H1 (cell line): ENCODE results near the gene WDR5. TPM values are rescaled to one million over a fixed set of nuclear protein-coding genes. Genes with fewer than 3 reads are reported as not detected.

ENCODE experiments used
- CTCF ChIA-PET: fragments of 300-600 bp; sonication (Branson Sonifier 250); formaldehyde crosslinking; loops from one replicate; lab custom pipeline; 2021; ENCODE audit not compliant: partially characterized antibody; lab: Charles Lee
- POLR2A ChIA-PET: fragments of 300-600 bp; sonication (Branson Sonifier 250); formaldehyde crosslinking; loops from one replicate; lab custom pipeline; 2021; ENCODE audit warnings: inconsistent platforms; ENCODE audit not compliant: partially characterized antibody; lab: Charles Lee
- DNase-seq, 2 experiments: peaks; one replicate each; pipeline versions ENCODE4 v3.0.0 to v3.0.0-alpha.2; 2010 to 2022; ENCODE audit warnings: low spot score in 2 of 2, low read depth in 1 of 2, mixed read lengths in 1 of 2
- FAIRE-seq: peaks from 2 replicates; lab custom pipeline; 2011; peaks lifted over from hg19 to GRCh38; lab: Jason Lieb, UNC
- H2AFZ ChIP-seq: 2 replicates; pipeline ENCODE4 v1.8.1; 2012; ENCODE audit warnings: low read length, inconsistent platforms
- H2AK5ac ChIP-seq: 2 replicates; pipeline ENCODE4 v1.6.1; 2013; ENCODE audit warnings: low read depth, low read length
- H2BK120ac ChIP-seq: replicated peaks from 2 replicates; pipeline ENCODE3; 2013; ENCODE audit warnings: low read depth, low read length, inconsistent platforms
- H2BK12ac ChIP-seq: 2 replicates; pipeline ENCODE4 v1.6.1; 2013; ENCODE audit warnings: low read depth, low read length
- H2BK15ac ChIP-seq: 2 replicates; pipeline ENCODE4 v1.6.1; 2013; ENCODE audit warnings: low read length
- H2BK20ac ChIP-seq: 2 replicates; pipeline ENCODE4 v1.6.1; 2013; ENCODE audit warnings: low read length
- H2BK5ac ChIP-seq: 2 replicates; pipeline ENCODE4 v1.6.1; 2013; ENCODE audit warnings: low read depth, low read length
- H3K14ac ChIP-seq: 2 replicates; pipeline ENCODE4 v1.6.1; 2013; ENCODE audit warnings: inconsistent platforms; ENCODE audit not compliant: insufficient read length
- H3K18ac ChIP-seq: 2 replicates; pipeline ENCODE4 v1.6.1; 2013; ENCODE audit warnings: low read length; ENCODE audit errors: extremely low read depth
- H3K23ac ChIP-seq: 2 replicates; pipeline ENCODE4 v1.6.1; 2013; ENCODE audit warnings: inconsistent platforms; ENCODE audit not compliant: insufficient read length
- H3K23me2 ChIP-seq: 2 replicates; pipeline ENCODE4 v1.6.1; 2013; ENCODE audit warnings: low read depth, low read length
- H3K27ac ChIP-seq: 2 replicates; pipeline ENCODE4 v1.6.1; 2011; ENCODE audit warnings: low read depth, low read length, inconsistent platforms
- H3K27me3 ChIP-seq, 4 experiments: replicated peaks in 1 of 4; 1 replicate in 1 of 4; 2 replicates in 3 of 4; pipeline versions ENCODE4 v1.6.1 to v1.8.1; 2011 to 2013; ENCODE audit warnings: low read length in 3 of 4, mild to moderate bottlenecking in 3 of 4, inconsistent platforms in 2 of 4, mixed read lengths in 2 of 4, moderate library complexity in 1 of 4; ENCODE audit not compliant: control insufficient read depth in 3 of 4, insufficient read depth in 3 of 4; ENCODE audit errors: extremely low read depth in 1 of 4
- H3K36me3 ChIP-seq, 4 experiments: 2 replicates each; pipeline versions ENCODE4 v1.6.1 to v1.8.1; 2011 to 2013; ENCODE audit warnings: mild to moderate bottlenecking in 4 of 4, low read length in 3 of 4, moderate library complexity in 2 of 4, control low read depth in 1 of 4, inconsistent platforms in 1 of 4; ENCODE audit not compliant: insufficient read depth in 4 of 4, control insufficient read depth in 2 of 4
- H3K4ac ChIP-seq: replicated peaks from 2 replicates; pipeline ENCODE3; 2013; ENCODE audit warnings: low read length, low read depth, mixed read lengths, inconsistent platforms; ENCODE audit not compliant: insufficient read length
- H3K4me1 ChIP-seq, 4 experiments: replicated peaks in 1 of 4; 1 replicate in 1 of 4; 2 replicates in 3 of 4; pipeline versions ENCODE4 v1.6.1 to v1.8.1; 2011 to 2013; ENCODE audit warnings: low read length in 3 of 4, inconsistent platforms in 2 of 4, mixed read lengths in 1 of 4; ENCODE audit not compliant: insufficient read depth in 4 of 4, control insufficient read depth in 3 of 4
- H3K4me2 ChIP-seq, 2 experiments: 2 replicates each; pipeline versions ENCODE4 v1.6.1 to v1.8.1; 2011 to 2013; ENCODE audit warnings: low read depth in 2 of 2, low read length in 2 of 2, control low read depth in 1 of 2, inconsistent platforms in 1 of 2, mild to moderate bottlenecking in 1 of 2; ENCODE audit not compliant: insufficient read depth in 1 of 2
- H3K4me3 ChIP-seq, 4 experiments: fragments of 200-600, 300-600 bp in 1 of 4; sonication (generic), shearing (Covaris generic), sonication (Bioruptor Twin) in 1 of 4; 2 replicates each; pipeline versions ENCODE4 v1.5.1 to v1.8.1; 2011 to 2016; ENCODE audit warnings: low read length in 4 of 4, low read depth in 3 of 4, control low read depth in 2 of 4, inconsistent platforms in 2 of 4, mild to moderate bottlenecking in 2 of 4, mixed read lengths in 1 of 4, moderate library complexity in 1 of 4; ENCODE audit not compliant: insufficient read depth in 2 of 4; ENCODE audit errors: extremely low read depth in 1 of 4
- H3K56ac ChIP-seq: replicated peaks from 2 replicates; pipeline ENCODE3; 2013; ENCODE audit warnings: low read depth, mild to moderate bottlenecking, mixed read lengths, low read length, inconsistent platforms; ENCODE audit not compliant: insufficient read length
- H3K79me1 ChIP-seq: 2 replicates; pipeline ENCODE4 v1.6.1; 2013; ENCODE audit warnings: low read depth, low read length, control low read depth
- H3K79me2 ChIP-seq, 2 experiments: 2 replicates each; pipeline versions ENCODE4 v1.6.1 to v1.8.1; 2012 to 2013; ENCODE audit warnings: low read length in 2 of 2, mild to moderate bottlenecking in 2 of 2, inconsistent platforms in 1 of 2; ENCODE audit not compliant: insufficient read depth in 2 of 2, control insufficient read depth in 1 of 2
- H3K9ac ChIP-seq, 4 experiments: replicated peaks in 1 of 4; 1 replicate in 1 of 4; 2 replicates in 3 of 4; pipeline versions ENCODE4 v1.6.1 to v1.8.1; 2011 to 2013; ENCODE audit warnings: low read depth in 3 of 4, low read length in 3 of 4, control low read depth in 2 of 4, mild to moderate bottlenecking in 2 of 4, moderate library complexity in 2 of 4, inconsistent platforms in 1 of 4; ENCODE audit errors: extremely low read depth in 1 of 4
- H3K9me3 ChIP-seq, 2 experiments: 2 replicates each; pipeline versions ENCODE4 v1.6.1 to v1.8.1; 2012 to 2013; ENCODE audit warnings: mild to moderate bottlenecking in 2 of 2, moderate library complexity in 2 of 2, control low read depth in 1 of 2, inconsistent platforms in 1 of 2, low read depth in 1 of 2, low read length in 1 of 2, mixed read lengths in 1 of 2; ENCODE audit not compliant: insufficient read depth in 2 of 2
- H4K20me1 ChIP-seq, 2 experiments: replicated peaks in 1 of 2; 2 replicates each; pipeline versions ENCODE3 to v1.8.1; 2011 to 2013; ENCODE audit warnings: inconsistent platforms in 2 of 2, low read length in 2 of 2, mild to moderate bottlenecking in 1 of 2; ENCODE audit not compliant: insufficient read depth in 2 of 2, control insufficient read depth in 1 of 2
- H4K5ac ChIP-seq: 2 replicates; pipeline ENCODE4 v1.6.1; 2013; ENCODE audit warnings: low read length, low read depth, mixed read lengths, inconsistent platforms; ENCODE audit not compliant: insufficient read length
- H4K8ac ChIP-seq: 2 replicates; pipeline ENCODE4 v1.8.0; 2013; ENCODE audit warnings: mild to moderate bottlenecking, moderate library complexity, low read length, inconsistent platforms; ENCODE audit not compliant: insufficient read depth; ENCODE audit errors: extremely low read depth
- H4K91ac ChIP-seq: replicated peaks from 2 replicates; pipeline ENCODE3; 2013; ENCODE audit warnings: low read length, mixed read lengths, inconsistent platforms; ENCODE audit not compliant: insufficient read length
- ASH2L ChIP-seq: fragments of 200-600, 300-600 bp; sonication (generic); IDR thresholded peaks from one replicate; pipeline ENCODE4 v1.7.1; 2017; ENCODE audit warnings: low read length
- BRCA1 ChIP-seq: IDR thresholded peaks from 2 replicates; pipeline ENCODE4 v1.6.1; 2012; ENCODE audit warnings: low read depth, low read length, improper control_type of control experiment
- EP300 ChIP-seq, 2 experiments: IDR thresholded peaks; 1 replicate in 1 of 2; 2 replicates in 1 of 2; pipeline ENCODE4 v1.6.1; 2011 to 2012; ENCODE audit warnings: low read depth in 2 of 2, low read length in 2 of 2, mild to moderate bottlenecking in 2 of 2, borderline replicate concordance in 1 of 2, inconsistent platforms in 1 of 2, moderate library complexity in 1 of 2
- KDM4A ChIP-seq: IDR thresholded peaks from one replicate; pipeline ENCODE4 v1.7.1; 2012; ENCODE audit warnings: low read depth, mild to moderate bottlenecking, moderate library complexity, low read length, inconsistent platforms; ENCODE audit not compliant: severe bottlenecking
- MAFK ChIP-seq: IDR thresholded peaks from 2 replicates; pipeline ENCODE4 v1.6.1; 2012; ENCODE audit warnings: low read depth, mild to moderate bottlenecking, improper control_type of control experiment, low read length
- RFX5 ChIP-seq: IDR thresholded peaks from 2 replicates; pipeline ENCODE4 v1.6.1; 2011; ENCODE audit warnings: low read depth, low read length, improper control_type of control experiment, borderline replicate concordance
- RNF2 ChIP-seq: fragments of 200-900, 300-1000 bp; sonication (generic); IDR thresholded peaks from 2 replicates; pipeline ENCODE4 v1.7.1; 2016; ENCODE audit warnings: borderline replicate concordance, low read depth, mild to moderate bottlenecking, antibody characterized with exemption, low read length; ENCODE audit not compliant: poor library complexity, severe bottlenecking; ENCODE audit errors: missing control alignments
- SAP30 ChIP-seq: fragments of 300-600 bp; sonication (generic); IDR thresholded peaks from 2 replicates; pipeline ENCODE4 v1.7.1; 2012; ENCODE audit warnings: low read length, moderate library complexity, mild to moderate bottlenecking, inconsistent platforms; ENCODE audit not compliant: insufficient read depth, insufficient replicate concordance
- TAF1 ChIP-seq: IDR thresholded peaks from 2 replicates; pipeline ENCODE4 v1.6.1; 2011; ENCODE audit warnings: mild to moderate bottlenecking, low read depth, low read length
- TEAD4 ChIP-seq: IDR thresholded peaks from 2 replicates; pipeline ENCODE4 v1.6.1; 2012; ENCODE audit warnings: low read depth, low read length, inconsistent platforms, mixed read lengths
- ZNF274 ChIP-seq: IDR thresholded peaks from 2 replicates; pipeline ENCODE4 v1.7.0; 2012; ENCODE audit warnings: low read length, borderline replicate concordance; ENCODE audit errors: extremely low read depth
- WGBS, 2 experiments: shearing (Covaris generic) in 1 of 2; methylation state at CpG; one replicate each; pipeline versions ENCODE4 v1.1.6 to v1.1.7; 2013 to 2015; ENCODE audit warnings: low lambda C conversion rate in 2 of 2, mixed read lengths in 2 of 2, inconsistent platforms in 1 of 2, low coverage in 1 of 2, missing lambda C conversion rate in 1 of 2; ENCODE audit not compliant: insufficient replicate concordance in 2 of 2, insufficient coverage in 1 of 2, insufficient read length in 1 of 2; ENCODE audit errors: extremely low coverage in 1 of 2, missing lambda C conversion rate in 1 of 2; 5-methylcytosine and 5-hydroxymethylcytosine counted together
- polyA plus RNA-seq, 7 experiments: library from polyadenylated mRNA; depleted of rRNA in 3 of 7; stranded (reverse) in 5 of 7; unstranded in 2 of 7; fragments of >200 nt in 5 of 7; fragments of 200-250 nt in 2 of 7; gene quantifications; 1 replicate in 5 of 7; 2 replicates in 1 of 7; 4 replicates in 1 of 7; pipeline versions ENCODE4 v1.2.1 to v1.2.3, GENCODE V29; 2011 to 2013; ENCODE audit warnings: missing spikeins in 2 of 7, mixed read lengths in 2 of 7
- total RNA-seq: library from RNA; stranded (reverse); fragmentation: NEBNext Ultra II Directional; extraction: Animal tissue kit (Norgen Biotek cat#: 25700); gene quantifications from 2 replicates; pipeline ENCODE4 v1.2.1, GENCODE V29; 2021
- TF ChIP-seq, protein P1 (sequence below): IDR thresholded peaks from 2 replicates; pipeline ENCODE4 v1.6.1; 2012; ENCODE audit warnings: low read length, inconsistent platforms

Gene WDR5
- total and polyA plus RNA-seq, 2 of the 8 experiments (the other 6 are each of a cell fraction or from before 2014, with no cell fraction given) = 38.4 to 68.1 TPM

DNA sequence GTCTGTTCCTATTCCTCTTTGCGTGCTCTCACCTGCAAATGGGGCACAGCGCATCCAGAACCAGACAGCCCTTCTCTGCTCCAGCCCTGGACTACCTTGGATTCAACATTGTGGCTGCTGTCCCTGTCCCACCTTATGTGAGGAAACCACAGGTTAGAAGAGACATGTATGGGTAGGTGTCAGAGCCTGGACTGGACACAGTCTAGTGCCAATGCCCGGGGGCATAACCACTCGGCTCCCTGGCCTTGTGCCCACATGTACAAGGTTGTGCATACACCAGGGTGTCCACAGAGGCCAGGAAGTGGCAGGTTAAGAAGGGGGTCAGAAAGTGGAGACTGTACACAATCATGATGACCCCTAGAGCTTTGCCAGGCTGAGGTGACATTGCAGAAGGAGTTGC lies 45.9 kb upstream of the WDR5 start:
- H2BK20ac ChIP-seq = no peak overlapping the region
- H3K23ac ChIP-seq = no peak overlapping the region
- H3K27ac ChIP-seq = no peak overlapping the region
- 80% methylated on average over 3 of the region's 4 CpGs; no CpG with 5 or more reads in 1 of the 2 experiments for WGBS, 2 experiments
- no peak overlapping the region for H2BK120ac ChIP-seq
- H3K79me1 ChIP-seq = no peaks in the 10 kb centered on the region
- H3K79me2 ChIP-seq = no peaks in the 10 kb centered on the region
- no peaks in the 10 kb centered on the region for H3K36me3 ChIP-seq
- no peak overlapping the region for H2BK15ac ChIP-seq
- no peak overlapping the region for H4K8ac ChIP-seq
- H2BK12ac ChIP-seq = no peak overlapping the region; the same call in 1 of the 2 replicates
- H3K18ac ChIP-seq = no peak overlapping the region; the same call in 1 of the 2 replicates
- H2AFZ ChIP-seq = no peak overlapping the region
- H3K14ac ChIP-seq = no peak overlapping the region
- no peak overlapping the region for H2BK5ac ChIP-seq
- H3K4me3 ChIP-seq = no peak overlapping the region
- no peak overlapping the region for H4K91ac ChIP-seq
- no peak overlapping the region for H3K9ac ChIP-seq
- no peak overlapping the region for H4K5ac ChIP-seq
- no peaks in the 10 kb centered on the region for H3K27me3 ChIP-seq
- no peak overlapping the region for H3K56ac ChIP-seq
- H3K4me1 ChIP-seq = no peaks in the 10 kb centered on the region
- POLR2A ChIA-PET = no interaction called here
- no peaks in the 10 kb centered on the region; a peak in 1 of 4 replicates for H3K9me3 ChIP-seq
- FAIRE-seq (no peak), DNase-seq (no peak)
- no peaks in the 10 kb centered on the region for H4K20me1 ChIP-seq
- H3K4ac ChIP-seq = no peak overlapping the region
- H2AK5ac ChIP-seq = no peak overlapping the region
- H3K4me2 ChIP-seq = no peak overlapping the region
- CTCF ChIA-PET = interaction anchor here (0.7 kb wide), 1 partner anchor 1259 kb away, joined by 5 read pairs; no protein-coding TSS in a partner anchor
- H3K23me2 ChIP-seq = no peaks in the 10 kb centered on the region; the same call in 1 of the 2 replicates
- no peak for TF ChIP-seq SAP30
- TF ChIP-seq ZNF274 = no peak
- TF ChIP-seq BRCA1 = no peak
- no peak for TF ChIP-seq KDM4A
- no peak for TF ChIP-seq MAFK
- TF ChIP-seq TAF1 = no peak
- no peak for TF ChIP-seq RNF2
- TF ChIP-seq EP300 (IDR thresholded peaks at IDR 0.05; ENCODE audit: borderline replicate concordance in 1 of 2, low read depth in 2 of 2, low read length in 2 of 2) = no peak
- TF ChIP-seq RFX5 = no peak
- TF ChIP-seq, protein P1, sequence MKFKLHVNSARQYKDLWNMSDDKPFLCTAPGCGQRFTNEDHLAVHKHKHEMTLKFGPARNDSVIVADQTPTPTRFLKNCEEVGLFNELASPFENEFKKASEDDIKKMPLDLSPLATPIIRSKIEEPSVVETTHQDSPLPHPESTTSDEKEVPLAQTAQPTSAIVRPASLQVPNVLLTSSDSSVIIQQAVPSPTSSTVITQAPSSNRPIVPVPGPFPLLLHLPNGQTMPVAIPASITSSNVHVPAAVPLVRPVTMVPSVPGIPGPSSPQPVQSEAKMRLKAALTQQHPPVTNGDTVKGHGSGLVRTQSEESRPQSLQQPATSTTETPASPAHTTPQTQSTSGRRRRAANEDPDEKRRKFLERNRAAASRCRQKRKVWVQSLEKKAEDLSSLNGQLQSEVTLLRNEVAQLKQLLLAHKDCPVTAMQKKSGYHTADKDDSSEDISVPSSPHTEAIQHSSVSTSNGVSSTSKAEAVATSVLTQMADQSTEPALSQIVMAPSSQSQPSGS = no peak
- TF ChIP-seq TEAD4 = no peak
- no peak for TF ChIP-seq ASH2L
